GM23248 (cell line): ENCODE data around the gene NUP160. TPM values are rescaled to one million over a fixed set of nuclear protein-coding genes. Genes with fewer than 3 reads are reported as not detected.
A peak's percentile ranks its signal among the peaks of the same experiment; 100 is the strongest.
"Not testable (repeated sequence)": the region's sequence is repeated elsewhere in the genome, so short reads cannot be mapped to it uniquely, and the experiment has no call there.

Experiments used
- DNase-seq: peaks from one replicate; pipeline ENCODE4 v3.0.0-alpha.2; 2015
- H2AFZ ChIP-seq: fragments of 200-600 bp; sonication (generic); 2 replicates; pipeline ENCODE4 v1.6.1; 2016; ENCODE audit warnings: antibody characterized with exemption
- H3F3A ChIP-seq: fragments of 200-600 bp; sonication (generic); 2 replicates; pipeline ENCODE4 v1.6.1; 2016; ENCODE audit warnings: mild to moderate bottlenecking, antibody characterized with exemption, mixed run types; ENCODE audit not compliant: insufficient read depth
- H3K27ac ChIP-seq: fragments of 200-600 bp; sonication (generic); 2 replicates; pipeline ENCODE4 v1.5.1; 2016; ENCODE audit warnings: mild to moderate bottlenecking
- H3K27me3 ChIP-seq: fragments of 200-600 bp; sonication (generic); replicated peaks from 2 replicates; pipeline ENCODE4 v1.6.1; 2016; ENCODE audit warnings: mild to moderate bottlenecking; ENCODE audit not compliant: insufficient read depth
- H3K36me3 ChIP-seq: fragments of 200-600 bp; sonication (generic); 2 replicates; pipeline ENCODE4 v1.6.1; 2016; ENCODE audit warnings: low read depth, mild to moderate bottlenecking
- H3K4me1 ChIP-seq: fragments of 200-600 bp; sonication (generic); 2 replicates; pipeline ENCODE4 v1.6.1; 2016; ENCODE audit warnings: mild to moderate bottlenecking; ENCODE audit not compliant: insufficient read depth
- H3K4me2 ChIP-seq: fragments of 200-600 bp; sonication (generic); one replicate; pipeline ENCODE4 v1.6.1; 2016; ENCODE audit warnings: mild to moderate bottlenecking; ENCODE audit not compliant: unreplicated experiment
- H3K4me3 ChIP-seq: fragments of 200-600 bp; sonication (generic); 2 replicates; pipeline ENCODE4 v1.5.1; 2016; ENCODE audit warnings: mild to moderate bottlenecking
- H3K79me2 ChIP-seq: fragments of 200-600 bp; sonication (generic); 2 replicates; pipeline ENCODE4 v1.6.1; 2016; ENCODE audit warnings: mild to moderate bottlenecking; ENCODE audit not compliant: insufficient read depth
- H3K9ac ChIP-seq: fragments of 200-600 bp; sonication (generic); 2 replicates; pipeline ENCODE4 v1.6.1; 2016; ENCODE audit warnings: mild to moderate bottlenecking
- H3K9me2 ChIP-seq: fragments of 200-600 bp; sonication (generic); 2 replicates; pipeline ENCODE4 v1.6.1; 2016; ENCODE audit warnings: mixed run types, mild to moderate bottlenecking, moderate library complexity; ENCODE audit not compliant: insufficient read depth
- H3K9me3 ChIP-seq: fragments of 200-600 bp; sonication (generic); one replicate; pipeline ENCODE4 v1.6.1; 2017; ENCODE audit warnings: low read depth
- H4K20me1 ChIP-seq: fragments of 200-600 bp; sonication (generic); 2 replicates; pipeline ENCODE4 v1.6.0; 2016; ENCODE audit not compliant: insufficient read depth
- EZH2 ChIP-seq: fragments of 200-600 bp; sonication (generic); IDR thresholded peaks from 2 replicates; pipeline ENCODE4 v1.6.1; 2018; ENCODE audit warnings: antibody characterized with exemption, mild to moderate bottlenecking; ENCODE audit not compliant: insufficient read depth, poor library complexity, severe bottlenecking
- EZH2phosphoT487 ChIP-seq: fragments of 200-600 bp; sonication (generic); IDR thresholded peaks from 2 replicates; pipeline ENCODE4 v1.6.1; 2018; ENCODE audit warnings: antibody characterized with exemption, moderate library complexity, mild to moderate bottlenecking, low read depth; ENCODE audit not compliant: insufficient read depth
- WGBS, 2 experiments: methylation state at CpG; one replicate each; pipeline ENCODE4 v1.1.6; 2015 to 2017; ENCODE audit warnings: low lambda C conversion rate in 2 of 2, low coverage in 1 of 2; ENCODE audit errors: missing lambda C conversion rate in 2 of 2; 5-methylcytosine and 5-hydroxymethylcytosine counted together
- in situ Hi-C: fragments of 300-500 bp; cut with MboI; formaldehyde crosslinking; loops from 2 replicates; pipeline ENCODE4 v1.15.0; 2020
- polyA plus RNA-seq: library from polyadenylated mRNA; unstranded; fragments of >200 nt; fragmentation: Nextera tagmentation; extraction: Ambion mirVana; gene quantifications from 2 replicates; pipeline ENCODE4 v1.2.1, GENCODE V29; 2016
- total RNA-seq: library from RNA; depleted of rRNA; stranded (reverse); fragments of >200 nt; shearing (Covaris generic); gene quantifications from 2 replicates; pipeline ENCODE4 v1.2.3, GENCODE V29; 2014

The NUP160 gene
- total and polyA plus RNA-seq, 2 experiments from 2014 or later: 19.5 to 21.0 TPM

DNA sequence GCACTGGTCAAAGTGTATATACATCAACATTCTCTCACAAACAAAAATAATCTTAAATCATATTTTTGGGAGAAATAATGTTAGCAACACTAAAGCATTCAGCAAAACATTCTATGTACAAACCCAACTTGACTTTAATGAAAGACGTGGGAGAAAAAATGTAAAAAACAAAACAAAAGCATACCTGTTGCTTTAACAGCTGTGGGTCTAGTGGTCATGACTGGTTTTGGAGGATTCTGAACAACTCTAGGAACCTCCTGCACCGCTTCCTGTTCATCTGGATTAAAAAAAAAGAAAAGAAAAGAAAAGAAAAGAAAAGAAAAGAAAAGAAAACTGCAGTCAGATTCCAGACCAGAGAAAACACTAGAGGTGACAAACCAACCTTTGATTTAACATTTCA is 83.1 kb downstream of the NUP160 start:
- in situ Hi-C loops: no loop called here
- H3K79me2 ChIP-seq: peaks cover 69% of the 10 kb centered on the region
- H3K27ac ChIP-seq: peak overlapping the region; percentile 93; the same call in 1 of the 2 replicates
- H3K4me3 ChIP-seq: peak overlapping the region; percentile 94
- peaks cover 7% of the 10 kb centered on the region for H4K20me1 ChIP-seq
- peaks cover 41% of the 10 kb centered on the region for H3K36me3 ChIP-seq
- no peaks in the 10 kb centered on the region for H3K27me3 ChIP-seq
- peaks cover 13% of the 10 kb centered on the region for H3F3A ChIP-seq
- no peak overlapping the region for H2AFZ ChIP-seq
- TF ChIP-seq EZH2phosphoT487 (no peak), EZH2 (no peak)
- H3K9me2 ChIP-seq: no peaks in the 10 kb centered on the region
- H3K9me3 ChIP-seq: no peaks in the 10 kb centered on the region
- peak overlapping the region; percentile 98 for H3K9ac ChIP-seq
- H3K4me1 ChIP-seq: peaks cover 17% of the 10 kb centered on the region
- peak overlapping the region; percentile 94 for H3K4me2 ChIP-seq
- 65 to 70% methylated on average over 2 of the region's 2 CpGs for WGBS, 2 experiments
- peak; percentile 28 for DNase-seq

DNA sequence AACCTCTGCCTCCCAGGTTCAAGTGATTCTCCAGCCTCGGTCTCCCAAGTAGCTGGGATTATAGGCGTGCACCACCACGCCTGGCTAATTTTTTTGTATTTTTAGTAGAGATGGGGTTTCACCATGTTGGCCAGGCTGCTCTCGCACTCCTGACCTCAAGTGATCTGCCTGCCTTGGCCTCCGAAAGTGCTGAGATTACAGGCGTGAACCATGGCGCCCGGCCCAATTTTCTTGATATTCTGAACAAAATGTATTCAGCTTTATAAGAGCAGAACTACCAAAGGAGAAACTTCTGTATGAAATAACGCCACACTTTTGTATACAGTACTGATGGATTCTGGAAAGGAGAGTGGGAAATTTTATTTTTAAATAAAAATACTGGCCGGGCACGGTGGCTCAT is 88.9 kb downstream of the NUP160 start:
- H3K36me3 ChIP-seq: peaks cover 80% of the 10 kb centered on the region
- H3K9ac ChIP-seq, H3K4me3 ChIP-seq, H3K27me3 ChIP-seq, H3K4me2 ChIP-seq, H3K9me3 ChIP-seq, H3K27ac ChIP-seq, H3F3A ChIP-seq, H4K20me1 ChIP-seq, DNase-seq, H3K9me2 ChIP-seq, in situ Hi-C loops, H2AFZ ChIP-seq, H3K4me1 ChIP-seq: not testable (repeated sequence)
- 94% methylated on average over 11 of the region's 11 CpGs for WGBS, 2 experiments
- H3K79me2 ChIP-seq: peaks cover 100% of the 10 kb centered on the region

- no peaks in the 10 kb centered on the region for H3K4me1 ChIP-seq
- no peaks in the 10 kb centered on the region for H4K20me1 ChIP-seq
- in situ Hi-C loops: no loop called here
- H3K36me3 ChIP-seq: peaks cover 86% of the 10 kb centered on the region
- no peaks in the 10 kb centered on the region for H3K27me3 ChIP-seq
- no peak overlapping the region for H3K4me3 ChIP-seq
- H3F3A ChIP-seq: no peaks in the 10 kb centered on the region
- WGBS, 2 experiments: 97 to 99% methylated on average over 4 of the region's 4 CpGs
- no peak overlapping the region for H3K27ac ChIP-seq
- no peak for DNase-seq
- no peak overlapping the region for H3K9ac ChIP-seq
- H3K9me2 ChIP-seq: no peaks in the 10 kb centered on the region
- no peaks in the 10 kb centered on the region for H3K9me3 ChIP-seq
- H2AFZ ChIP-seq: no peak overlapping the region
- H3K4me2 ChIP-seq: no peak overlapping the region
- TF ChIP-seq EZH2 (no peak), EZH2phosphoT487 (no peak)
- peaks cover 100% of the 10 kb centered on the region for H3K79me2 ChIP-seq
These were observed 91.9 kb downstream of the NUP160 start for GRCh38 chr11:47756208-47756607.

GRCh38 chr11:47750725-47751124 is 97.4 kb downstream of the NUP160 start:
- Histone ChIP-seq H3K4me3 (no peak overlapping the region), H3K9me3 (no peaks in the 10 kb centered on the region), H3K36me3 (peaks cover 82% of the 10 kb centered on the region), H3K9me2 (no peaks in the 10 kb centered on the region), H2AFZ (no peak overlapping the region), H3K9ac (no peak overlapping the region), H4K20me1 (no peaks in the 10 kb centered on the region), H3K27ac (no peak overlapping the region), H3K4me1 (no peaks in the 10 kb centered on the region), H3K79me2 (peaks cover 91% of the 10 kb centered on the region), H3K27me3 (no peaks in the 10 kb centered on the region), H3K4me2 (no peak overlapping the region), H3F3A (peaks cover 4% of the 10 kb centered on the region)
- in situ Hi-C loops: no loop called here
- 87 to 91% methylated on average over 5 of the region's 5 CpGs for WGBS, 2 experiments
- DNase-seq: no peak
- TF ChIP-seq EZH2phosphoT487: no peak
- no peak for TF ChIP-seq EZH2

DNA sequence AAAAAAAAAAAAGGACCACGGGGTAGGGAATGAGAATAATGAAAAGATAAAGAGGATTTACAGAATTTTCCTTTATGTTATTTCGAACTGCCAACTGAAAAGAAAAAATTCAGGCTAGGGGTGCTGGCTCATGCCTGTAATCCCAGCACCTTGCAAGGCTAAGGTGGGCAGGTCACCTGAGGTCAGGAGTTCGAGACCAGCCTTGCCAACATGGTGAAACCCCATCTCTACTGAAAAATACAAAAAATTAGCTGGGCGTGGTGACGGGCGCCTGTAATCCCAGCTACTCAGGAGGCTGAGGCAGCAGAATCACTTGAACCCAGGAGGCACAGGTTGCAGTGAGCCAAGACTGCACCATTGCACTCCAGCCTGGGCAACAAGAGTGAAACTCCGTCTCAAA is 105.7 kb downstream of the NUP160 start:
- H3K4me2 ChIP-seq, H3K4me1 ChIP-seq, H3K9me3 ChIP-seq, H3K27ac ChIP-seq, H4K20me1 ChIP-seq, DNase-seq, in situ Hi-C loops, H3K27me3 ChIP-seq, H3K4me3 ChIP-seq, H3K9me2 ChIP-seq, H2AFZ ChIP-seq, H3K9ac ChIP-seq: not testable (repeated sequence)
- Histone ChIP-seq H3K79me2 (peaks cover 98% of the 10 kb centered on the region), H3K36me3 (peaks cover 82% of the 10 kb centered on the region), H3F3A (peaks cover 32% of the 10 kb centered on the region)
- 98 to 99% methylated on average over 7 of the region's 7 CpGs for WGBS, 2 experiments

DNA sequence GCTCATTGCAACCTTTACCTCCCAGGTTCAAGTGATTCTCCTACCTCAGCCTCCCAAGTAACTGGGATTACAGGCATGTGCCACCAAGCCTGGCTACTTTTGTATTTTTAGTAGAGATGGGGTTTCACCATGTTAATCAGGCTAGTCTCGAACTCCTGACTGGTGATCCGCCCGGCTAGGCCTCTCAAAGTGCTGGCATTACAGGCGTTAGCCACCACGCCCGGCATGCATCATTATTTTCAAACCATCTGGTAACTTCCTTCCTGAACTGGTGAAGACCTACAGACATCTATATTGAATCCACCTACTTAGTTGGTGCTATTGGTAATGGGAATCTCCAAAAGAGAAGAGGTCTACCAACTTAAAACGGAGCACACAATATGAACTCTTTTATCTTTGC is 110.3 kb downstream of the NUP160 start:
- H3K9me2 ChIP-seq, H3F3A ChIP-seq, H3K4me1 ChIP-seq, H3K27ac ChIP-seq, H3K9ac ChIP-seq, H3K27me3 ChIP-seq, H3K4me2 ChIP-seq, H3K9me3 ChIP-seq, DNase-seq, H4K20me1 ChIP-seq, H2AFZ ChIP-seq, H3K4me3 ChIP-seq, in situ Hi-C loops: not testable (repeated sequence)
- WGBS, 2 experiments: 92 to 93% methylated on average over 7 of the region's 7 CpGs
- H3K36me3 ChIP-seq: peaks cover 77% of the 10 kb centered on the region
- H3K79me2 ChIP-seq: peaks cover 93% of the 10 kb centered on the region
